ENCODE data around the gene VEZT. TPM values are rescaled to one million over a fixed set of nuclear protein-coding genes. Genes with fewer than 3 reads are reported as not detected.
A peak's percentile ranks its signal among the peaks of the same experiment; 100 is the strongest.

Gene VEZT
- total RNA-seq, 1 donor from 2014 or later = 69.9 TPM

- intact Hi-C loops (cut with DNase I) = no loop called here
- Histone ChIP-seq H3K9me3 (no peaks in the 10 kb centered on the region), H3K27me3 (no peaks in the 10 kb centered on the region), H3K4me3 (peak overlapping the region; percentile 8), H3K27ac (no peak overlapping the region), H3K4me1 (peaks cover 49% of the 10 kb centered on the region), H3K36me3 (no peaks in the 10 kb centered on the region)
- TF ChIP-seq CTCF (IDR thresholded peaks at IDR 0.05) = no peak
- DNase-seq (no peak), ATAC-seq (no peak)
These were observed 17.3 kb upstream of the VEZT start for GRCh38 chr12:95200128-95200894.

- H3K9me3 ChIP-seq = no peaks in the 10 kb centered on the region
- TF ChIP-seq CTCF (IDR thresholded peaks at IDR 0.05) = no peak
- ATAC-seq (no peak), DNase-seq (no peak)
- no peaks in the 10 kb centered on the region for H3K27me3 ChIP-seq
- H3K4me1 ChIP-seq = peaks cover 57% of the 10 kb centered on the region
- no peak overlapping the region for H3K4me3 ChIP-seq
- H3K36me3 ChIP-seq = no peaks in the 10 kb centered on the region
- no peak overlapping the region for H3K27ac ChIP-seq
- intact Hi-C loops (cut with DNase I) = no loop called here
These were observed 16.4 kb upstream of the VEZT start for GRCh38 chr12:95201056-95201670.

GRCh38 chr12:95202691-95203486 lies 14.7 kb upstream of the VEZT start:
- Histone ChIP-seq H3K4me3 (no peak overlapping the region), H3K27me3 (no peaks in the 10 kb centered on the region), H3K4me1 (peaks cover 62% of the 10 kb centered on the region), H3K36me3 (no peaks in the 10 kb centered on the region), H3K27ac (peak overlapping the region; percentile 58), H3K9me3 (no peaks in the 10 kb centered on the region)
- no peak for DNase-seq
- no peak for ATAC-seq
- intact Hi-C loops (cut with DNase I) = no loop called here
- no peak for TF ChIP-seq CTCF (IDR thresholded peaks at IDR 0.05)

GRCh38 chr12:95203487-95204030 lies 14.0 kb upstream of the VEZT start:
- Histone ChIP-seq H3K9me3 (no peaks in the 10 kb centered on the region), H3K36me3 (no peaks in the 10 kb centered on the region), H3K27me3 (no peaks in the 10 kb centered on the region), H3K4me3 (no peak overlapping the region), H3K4me1 (peaks cover 62% of the 10 kb centered on the region), H3K27ac (peak overlapping the region; percentile 58)
- intact Hi-C loops (cut with DNase I) = no loop called here
- ATAC-seq = no peak
- TF ChIP-seq CTCF (IDR thresholded peaks at IDR 0.05) = no peak
- no peak for DNase-seq

GRCh38 chr12:95204141-95204866 lies 13.3 kb upstream of the VEZT start:
- Histone ChIP-seq H3K27me3 (no peaks in the 10 kb centered on the region), H3K27ac (peak overlapping the region; percentile 71), H3K36me3 (no peaks in the 10 kb centered on the region), H3K4me3 (no peak overlapping the region), H3K9me3 (no peaks in the 10 kb centered on the region), H3K4me1 (peaks cover 62% of the 10 kb centered on the region)
- DNase-seq = no peak
- TF ChIP-seq CTCF (IDR thresholded peaks at IDR 0.05) = no peak
- intact Hi-C loops (cut with DNase I) = no loop called here
- ATAC-seq = peak; percentile 84
